T-helper 2 cell treated with Interferon-gamma antibody and Interleukin-4, amounts not matched to agents 5 μg/mL and 100 μg/mL, for 36 hours (primary cell): Measurements from ENCODE around the gene POU4F1.

Experiments used
- DNase-seq: peaks from one replicate; pipeline ENCODE4 v3.0.0; 2021; ENCODE audit warnings: low spot score
- H3K27ac Mint-ChIP-seq: one replicate; pipeline ENCODE4 v1.8.0; 2021; ENCODE audit warnings: mild to moderate bottlenecking, mixed read lengths
- H3K27me3 Mint-ChIP-seq: one replicate; pipeline ENCODE4 v1.8.0; 2021; ENCODE audit warnings: low read depth, mixed read lengths
- H3K36me3 Mint-ChIP-seq: one replicate; pipeline ENCODE4 v1.8.0; 2021; ENCODE audit warnings: low read depth, mixed read lengths
- H3K4me1 Mint-ChIP-seq: one replicate; pipeline ENCODE4 v1.8.0; 2021; ENCODE audit warnings: low read depth, mixed read lengths
- H3K4me3 Mint-ChIP-seq: one replicate; pipeline ENCODE4 v1.8.0; 2022; ENCODE audit warnings: mild to moderate bottlenecking, moderate library complexity, mixed read lengths
- H3K9me3 Mint-ChIP-seq: one replicate; pipeline ENCODE4 v1.8.0; 2021; ENCODE audit warnings: mixed read lengths

POU4F1 gene

DNA sequence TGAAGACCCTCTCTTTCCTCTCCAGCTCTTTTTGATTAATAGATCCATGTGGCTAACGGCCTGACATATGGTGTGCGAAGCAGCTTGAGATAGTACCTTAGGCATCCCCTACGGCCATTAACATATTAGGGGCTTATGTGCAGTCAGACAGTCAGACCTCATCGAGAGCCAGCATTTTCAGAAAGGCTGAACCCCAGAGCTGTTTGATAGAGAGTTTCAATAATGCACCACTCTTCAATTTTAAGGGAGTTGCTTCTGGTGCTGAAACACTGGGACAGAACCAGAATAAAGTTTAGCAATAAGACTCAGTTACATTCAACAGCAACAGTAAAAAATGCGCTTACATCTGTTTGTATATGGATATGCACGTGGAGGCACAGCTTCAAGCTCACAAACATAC, 10.8 kb downstream of the POU4F1 start:
- no peaks in the 10 kb centered on the region for H3K9me3 Mint-ChIP-seq
- H3K4me3 Mint-ChIP-seq, result no peak overlapping the region
- H3K36me3 Mint-ChIP-seq, result no peaks in the 10 kb centered on the region
- H3K27me3 Mint-ChIP-seq, result peaks cover 83% of the 10 kb centered on the region
- no peak overlapping the region for H3K27ac Mint-ChIP-seq
- DNase-seq, result no peak
- peaks cover 3% of the 10 kb centered on the region for H3K4me1 Mint-ChIP-seq

DNA sequence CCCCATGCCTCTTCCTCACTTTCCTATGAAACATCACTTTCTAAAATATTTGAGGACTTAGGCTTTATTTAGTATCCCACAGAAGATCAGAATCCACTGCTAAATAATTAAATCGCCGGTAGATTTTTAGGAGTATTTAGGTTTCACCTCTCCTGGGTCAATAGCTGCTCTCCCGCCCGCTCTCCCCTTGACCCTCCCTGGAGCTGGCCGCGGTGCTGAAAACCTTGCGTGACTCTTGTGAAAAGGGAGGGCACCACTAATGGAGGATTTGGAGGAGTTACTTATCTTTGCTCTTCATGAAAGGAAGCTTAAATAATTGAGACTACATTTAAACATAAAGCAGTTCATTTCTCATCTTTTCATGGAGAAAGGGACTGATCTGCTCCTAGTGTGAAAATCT, 14.1 kb downstream of the POU4F1 start:
- Mint-ChIP-seq H3K9me3 (no peaks in the 10 kb centered on the region), H3K36me3 (no peaks in the 10 kb centered on the region), H3K27ac (no peak overlapping the region), H3K27me3 (peaks cover 80% of the 10 kb centered on the region), H3K4me1 (peaks cover 3% of the 10 kb centered on the region), H3K4me3 (no peak overlapping the region)
- DNase-seq, result no peak

DNA sequence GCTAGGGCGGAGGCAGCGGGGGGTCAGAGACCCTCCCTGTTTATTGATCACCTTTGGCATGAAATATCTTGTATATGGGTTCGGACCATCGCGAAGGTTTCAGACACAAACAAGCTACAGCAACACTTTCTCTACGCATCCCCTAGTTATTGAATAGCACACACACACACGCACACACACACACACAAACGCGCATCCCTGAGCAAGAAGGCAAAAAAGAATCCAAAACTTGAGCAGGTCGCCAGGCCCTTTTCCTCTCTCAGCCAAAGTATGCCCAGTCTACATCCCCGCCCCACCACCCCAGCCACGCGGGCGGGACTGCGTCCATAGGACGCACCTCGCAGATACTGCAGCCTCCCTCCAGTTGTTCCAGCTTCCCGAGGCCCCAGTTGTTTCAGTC, 16.0 kb downstream of the POU4F1 start:
- Mint-ChIP-seq H3K9me3 (no peaks in the 10 kb centered on the region), H3K27me3 (peaks cover 67% of the 10 kb centered on the region), H3K36me3 (no peaks in the 10 kb centered on the region), H3K4me3 (no peak overlapping the region), H3K4me1 (peaks cover 3% of the 10 kb centered on the region), H3K27ac (no peak overlapping the region)
- DNase-seq, result no peak

DNA sequence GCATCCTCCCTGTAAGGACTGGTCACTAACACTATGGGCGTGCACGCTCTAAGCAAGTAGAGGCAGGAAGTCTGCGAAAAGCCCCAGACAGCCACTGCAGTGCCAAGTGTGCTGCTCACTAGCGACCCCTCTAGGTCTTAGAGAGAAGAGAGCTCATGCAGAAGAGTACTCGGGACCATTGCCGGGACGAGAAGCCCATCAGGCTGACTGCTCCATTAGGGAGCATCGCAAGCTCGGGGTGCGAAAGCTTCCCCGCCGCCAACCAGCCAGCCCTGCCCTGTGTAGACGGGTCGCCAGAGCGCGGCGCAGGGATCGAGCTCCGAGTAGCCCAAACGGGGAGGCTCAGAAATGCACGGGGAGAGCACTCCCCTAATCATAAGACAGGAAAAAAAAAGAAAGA, 16.6 kb downstream of the POU4F1 start:
- peaks cover 3% of the 10 kb centered on the region for H3K4me1 Mint-ChIP-seq
- H3K27me3 Mint-ChIP-seq, result peaks cover 65% of the 10 kb centered on the region
- DNase-seq, result no peak
- H3K4me3 Mint-ChIP-seq, result no peak overlapping the region
- no peaks in the 10 kb centered on the region for H3K36me3 Mint-ChIP-seq
- no peaks in the 10 kb centered on the region for H3K9me3 Mint-ChIP-seq
- H3K27ac Mint-ChIP-seq, result no peak overlapping the region

DNA sequence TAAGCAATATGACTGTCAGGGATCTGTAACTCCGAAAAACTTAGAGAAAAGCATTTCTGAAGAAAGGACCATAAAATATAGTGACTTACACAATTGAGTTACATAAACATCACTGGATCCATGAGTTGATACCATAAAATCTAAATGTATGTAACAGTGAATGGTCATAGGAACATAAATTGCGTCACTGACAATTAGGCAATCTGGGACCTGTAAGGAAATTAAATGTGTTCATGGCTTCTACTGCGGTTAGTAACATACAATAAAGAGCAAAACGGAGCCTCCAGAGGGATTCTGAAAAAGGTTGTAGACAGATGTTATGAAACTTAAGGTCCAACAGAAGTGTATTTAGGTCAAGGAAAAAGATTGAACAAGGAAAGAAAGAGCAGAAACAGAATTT, 27.1 kb downstream of the POU4F1 start:
- Mint-ChIP-seq H3K4me1 (no peaks in the 10 kb centered on the region), H3K4me3 (no peak overlapping the region), H3K36me3 (no peaks in the 10 kb centered on the region), H3K27ac (no peak overlapping the region), H3K27me3 (peaks cover 3% of the 10 kb centered on the region), H3K9me3 (no peaks in the 10 kb centered on the region)
- DNase-seq, result no peak

DNA sequence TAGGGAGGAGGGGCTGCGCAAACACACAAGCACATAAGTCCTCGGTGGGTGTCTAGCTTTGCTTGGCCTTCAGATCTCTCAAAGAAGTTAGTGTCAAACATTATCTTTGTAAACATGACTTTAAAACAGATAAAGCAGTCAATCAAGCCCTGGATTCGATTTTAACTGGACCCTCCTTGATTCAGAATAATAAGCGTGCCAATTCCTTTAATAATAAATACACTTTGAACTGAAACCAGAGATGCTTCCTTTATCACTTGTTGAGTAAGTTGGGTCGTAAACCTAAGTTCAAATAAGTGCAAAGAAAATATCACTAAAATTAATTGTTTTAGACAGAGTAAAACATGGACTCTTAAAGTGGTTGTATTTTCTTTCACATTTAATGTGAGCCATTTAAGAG, 30.9 kb downstream of the POU4F1 start:
- DNase-seq, result no peak
- no peaks in the 10 kb centered on the region for H3K4me1 Mint-ChIP-seq
- no peak overlapping the region for H3K27ac Mint-ChIP-seq
- no peaks in the 10 kb centered on the region for H3K36me3 Mint-ChIP-seq
- no peak overlapping the region for H3K4me3 Mint-ChIP-seq
- no peaks in the 10 kb centered on the region for H3K9me3 Mint-ChIP-seq
- H3K27me3 Mint-ChIP-seq, result no peaks in the 10 kb centered on the region

DNA sequence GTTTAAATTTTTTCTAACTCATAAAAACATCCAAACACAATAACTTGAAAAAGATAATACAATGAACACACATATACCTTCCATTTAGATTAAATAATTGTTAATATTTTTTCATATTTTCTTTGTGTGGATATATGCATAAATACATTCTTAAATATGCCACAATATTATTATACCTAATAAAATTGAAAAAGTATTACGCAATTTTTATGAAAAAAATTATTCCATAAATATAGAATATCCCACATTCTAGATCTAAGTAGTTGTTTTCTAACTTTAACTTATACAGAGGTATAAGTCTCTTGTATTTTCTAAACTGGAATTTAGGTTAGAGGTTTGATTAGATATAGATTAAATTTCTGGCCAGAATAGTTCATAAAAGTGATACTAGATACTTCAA, 34.3 kb downstream of the POU4F1 start:
- DNase-seq, result no peak
- Mint-ChIP-seq H3K4me1 (no peaks in the 10 kb centered on the region), H3K27me3 (no peaks in the 10 kb centered on the region), H3K27ac (no peak overlapping the region), H3K9me3 (no peaks in the 10 kb centered on the region), H3K4me3 (no peak overlapping the region), H3K36me3 (no peaks in the 10 kb centered on the region)

DNA sequence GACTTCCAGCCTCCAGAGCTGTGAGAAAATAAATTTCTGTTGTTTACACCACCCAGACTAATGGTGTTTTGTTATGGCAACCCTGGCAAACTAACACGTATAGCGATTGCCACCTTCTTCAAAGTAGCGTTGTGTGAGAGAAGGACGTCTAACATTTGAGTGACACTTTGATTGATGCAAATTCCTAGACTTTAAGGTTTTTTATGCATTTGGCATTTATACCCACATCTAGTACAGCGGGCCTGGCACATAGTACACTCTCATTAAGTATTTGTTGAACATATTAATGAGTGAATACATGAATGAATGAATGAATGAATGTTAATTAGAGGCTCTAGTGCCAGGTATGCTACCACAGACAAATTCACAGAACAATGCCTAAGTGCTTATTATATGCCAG, 36.7 kb downstream of the POU4F1 start:
- Mint-ChIP-seq H3K36me3 (no peaks in the 10 kb centered on the region), H3K4me3 (no peak overlapping the region), H3K9me3 (no peaks in the 10 kb centered on the region), H3K4me1 (no peaks in the 10 kb centered on the region), H3K27me3 (no peaks in the 10 kb centered on the region), H3K27ac (no peak overlapping the region)
- no peak for DNase-seq

DNA sequence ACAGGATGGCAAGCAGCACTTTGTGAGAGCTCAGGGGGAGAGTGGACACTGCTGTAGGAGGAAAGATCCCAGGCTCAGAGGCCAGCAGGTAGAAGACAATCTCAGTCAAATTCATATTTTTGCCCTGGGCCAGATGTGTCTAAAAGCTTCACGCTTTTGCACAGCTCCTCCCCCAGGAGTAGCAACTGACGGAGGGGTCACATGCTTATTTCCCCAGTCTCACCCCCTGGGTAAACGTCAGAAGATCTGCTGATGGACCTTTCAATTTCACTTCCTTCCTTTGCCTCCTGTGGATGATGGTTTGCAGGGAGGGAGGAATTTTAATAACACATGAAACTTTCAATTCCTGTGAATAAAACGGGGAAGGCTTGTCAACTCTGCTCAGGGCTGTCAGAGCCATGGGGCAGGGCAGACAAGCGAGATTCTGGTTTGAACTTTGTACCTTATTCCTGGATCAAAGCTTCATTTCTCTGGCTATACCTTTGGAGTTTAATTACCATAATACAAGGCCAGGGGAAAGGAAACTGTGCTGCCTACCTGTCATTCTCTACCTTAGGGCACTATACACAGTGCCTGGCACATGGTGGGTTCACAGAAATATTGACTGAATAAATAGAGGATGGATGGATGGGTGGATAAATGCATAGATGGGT, 41.0 kb downstream of the POU4F1 start:
- H3K36me3 Mint-ChIP-seq, result no peaks in the 10 kb centered on the region
- no peak for DNase-seq
- no peak overlapping the region for H3K27ac Mint-ChIP-seq
- no peak overlapping the region for H3K4me3 Mint-ChIP-seq
- H3K27me3 Mint-ChIP-seq, result no peaks in the 10 kb centered on the region
- H3K4me1 Mint-ChIP-seq, result no peaks in the 10 kb centered on the region
- no peaks in the 10 kb centered on the region for H3K9me3 Mint-ChIP-seq
